Transverse colon (tissue), 4 donors: ENCODE data around the gene SAMD13. TPM values are rescaled to one million over a fixed set of nuclear protein-coding genes. Genes with fewer than 3 reads are reported as not detected.
A peak's percentile ranks its signal among the peaks of the same experiment; 100 is the strongest.

Source experiments
- DNase-seq: peaks from one replicate; pipeline ENCODE4 v3.0.0-alpha.2; 2019
- H3K27ac ChIP-seq, 4 donors: fragments of 200-600 bp; sonication (generic); 2 replicates each; pipeline ENCODE4 v1.5.1; 2016 to 2018; ENCODE audit warnings: inconsistent platforms in 4 of 4
- H3K27me3 ChIP-seq: fragments of 200-600 bp; sonication (generic); 2 replicates; pipeline ENCODE4 v1.5.1; 2017; ENCODE audit warnings: inconsistent platforms
- H3K36me3 ChIP-seq, 4 donors: fragments of 200-600 bp; sonication (generic); 2 replicates each; pipeline ENCODE4 v1.5.1; 2017 to 2019; ENCODE audit warnings: inconsistent platforms in 4 of 4
- H3K4me1 ChIP-seq, 4 donors: fragments of 200-600 bp; sonication (generic); 2 replicates each; pipeline ENCODE4 v1.5.1; 2017 to 2020; ENCODE audit warnings: inconsistent platforms in 4 of 4
- H3K4me3 ChIP-seq, 4 donors: fragments of 200-600 bp; sonication (generic); 1 replicate in 1 of 4; 2 replicates in 3 of 4; pipeline versions ENCODE4 v1.5.1 to v1.6.1; 2017 to 2019; ENCODE audit warnings: inconsistent platforms in 4 of 4
- H3K9me3 ChIP-seq, 2 donors: fragments of 200-600 bp; sonication (generic); 2 replicates each; pipeline ENCODE4 v1.5.1; 2017 to 2019; ENCODE audit warnings: inconsistent platforms in 2 of 2
- CTCF ChIP-seq, 5 experiments: fragments of 200-600 bp in 3 of 5; fragments of 450-650 bp in 2 of 5; sonication (generic) in 3 of 5; IDR thresholded peaks; 1 replicate in 2 of 5; 2 replicates in 3 of 5; pipeline ENCODE4 v1.5.1; 2016 to 2017; ENCODE audit warnings: antibody characterized with exemption in 5 of 5, inconsistent platforms in 3 of 5, mild to moderate bottlenecking in 2 of 5, moderate library complexity in 1 of 5
- EP300 ChIP-seq: sonication (generic); formaldehyde crosslinking; IDR thresholded peaks from one replicate; pipeline ENCODE4 v1.6.1; 2017; ENCODE audit warnings: antibody characterized with exemption, low read depth
- POLR2A ChIP-seq: fragments of 450-650 bp; IDR thresholded peaks from one replicate; pipeline ENCODE4 v1.6.1; 2016; ENCODE audit warnings: antibody characterized with exemption, mild to moderate bottlenecking, moderate library complexity
- POLR2AphosphoS5 ChIP-seq, 3 donors: sonication (generic); formaldehyde crosslinking; IDR thresholded peaks; one replicate each; pipeline ENCODE4 v1.6.1; 2016; ENCODE audit warnings: antibody characterized with exemption in 3 of 3
- WGBS, 2 donors: methylation state at CpG; one replicate each; pipeline ENCODE4 v1.1.5; 2018; ENCODE audit warnings: low coverage in 1 of 2; 5-methylcytosine and 5-hydroxymethylcytosine counted together
- in situ Hi-C, 4 donors: fragments of 200-750 bp; cut with MboI; loops; one replicate each; pipeline versions ENCODE4 v1.15.0 to v1.15.1; 2017; ENCODE audit warnings: low sequenced_read_pairs in 3 of 4, low pct_ligation_motif_present in 1 of 4, low pct_unique_long_range_greater_than_20kb in 1 of 4
- intact Hi-C: fragments of 100-400 bp; cut with DNase I; formaldehyde crosslinking; loops from one replicate; pipeline ENCODE4 v1.15.1; 2023; ENCODE audit warnings: low total_unique reads
- total RNA-seq, 4 donors: library from RNA; depleted of rRNA; stranded (reverse); fragments of >200 nt; gene quantifications; one replicate each; pipeline ENCODE4 v1.1.0, GENCODE V29; 2016

Gene SAMD13
- total RNA-seq, 4 donors from 2014 or later: 2.2 to 17.8 (median 13.9) TPM

GRCh38 chr1:84298684-84299535 lies 2.6 kb upstream of the SAMD13 start:
- 3 to 15% methylated on average over 2 to 26 of the region's 50 CpGs for WGBS, 2 donors
- Histone ChIP-seq H3K9me3 (peaks cover 0 to 5% of the 10 kb centered on the region in 2 donors), H3K36me3 (no peaks in the 10 kb centered on the region), H3K27me3 (no peaks in the 10 kb centered on the region), H3K4me3 (peak overlapping the region; percentile 66 to 79 (median 76)), H3K4me1 (peaks cover 6 to 50% (median 16%) of the 10 kb centered on the region in 4 donors), H3K27ac (peak overlapping the region; percentile 87 to 94 (median 92))
- intact Hi-C loops: no loop called here
- TF ChIP-seq CTCF (IDR thresholded peaks at IDR 0.05) (no peak), POLR2AphosphoS5 (IDR thresholded peaks at IDR 0.05) (peak in 1 of 3 donors; percentile 5), POLR2A (peak; percentile 73)
- DNase-seq: peak; percentile 49
- in situ Hi-C loops: no loop called here

GRCh38 chr1:84299536-84300170 lies 1.9 kb upstream of the SAMD13 start:
- Histone ChIP-seq H3K4me1 (peaks cover 6 to 50% (median 16%) of the 10 kb centered on the region in 4 donors), H3K4me3 (peak overlapping the region in 3 of 4 donors; percentile 66 to 78 (median 73)), H3K27ac (peak overlapping the region; percentile 87 to 94 (median 92)), H3K36me3 (no peaks in the 10 kb centered on the region), H3K9me3 (peaks cover 0 to 5% of the 10 kb centered on the region in 2 donors), H3K27me3 (no peaks in the 10 kb centered on the region)
- no peak for TF ChIP-seq EP300
- peak in 1 of 3 donors; percentile 52 for TF ChIP-seq POLR2AphosphoS5 (IDR thresholded peaks at IDR 0.05)
- WGBS, 2 donors: 0 to 15% methylated on average over 2 to 4 of the region's 4 CpGs
- intact Hi-C loops: no loop called here
- DNase-seq: no peak
- in situ Hi-C loops: loop anchor here in 1 of 4 donors (10.0 kb wide), 1 partner anchor 135 kb away; no protein-coding TSS in a partner anchor

- DNase-seq: no peak
- TF ChIP-seq EP300 (no peak), POLR2AphosphoS5 (IDR thresholded peaks at IDR 0.05) (no peak), POLR2A (no peak), CTCF (IDR thresholded peaks at IDR 0.05) (no peak)
- Histone ChIP-seq H3K9me3 (peaks cover 0 to 5% of the 10 kb centered on the region in 2 donors), H3K4me1 (peaks cover 6 to 57% (median 16%) of the 10 kb centered on the region in 4 donors), H3K27me3 (no peaks in the 10 kb centered on the region), H3K4me3 (peak overlapping the region in 1 of 4 donors; percentile 73), H3K27ac (peak overlapping the region; percentile 87 to 94 (median 92)), H3K36me3 (no peaks in the 10 kb centered on the region)
- 71 to 89% methylated on average over 1 of the region's 1 CpG for WGBS, 2 donors
- intact Hi-C loops: no loop called here
- in situ Hi-C loops: loop anchor here in 1 of 4 donors (10.0 kb wide), 1 partner anchor 134 kb away; no protein-coding TSS in a partner anchor
These were observed 1.0 kb upstream of the SAMD13 start for GRCh38 chr1:84300501-84300900.

- 6 to 18% methylated on average over 6 of the region's 6 CpGs for WGBS, 2 donors
- Histone ChIP-seq H3K36me3 (no peaks in the 10 kb centered on the region), H3K4me3 (peak overlapping the region in 3 of 4 donors; percentile 17 to 48 (median 30)), H3K9me3 (no peaks in the 10 kb centered on the region), H3K4me1 (peaks cover 6 to 60% (median 16%) of the 10 kb centered on the region in 4 donors), H3K27ac (peak overlapping the region; percentile 87 to 94 (median 92)), H3K27me3 (no peaks in the 10 kb centered on the region)
- no peak for TF ChIP-seq EP300
- TF ChIP-seq POLR2AphosphoS5 (IDR thresholded peaks at IDR 0.05): peak in 2 of 3 donors; percentile 8 to 55
- in situ Hi-C loops (loop anchor here in 1 of 4 donors (10.0 kb wide), 1 partner anchor 133 kb away; no protein-coding TSS in a partner anchor), intact Hi-C loops (no loop called here)
- DNase-seq: no peak
These were observed 377 bp downstream of the SAMD13 start for GRCh38 chr1:84301785-84302385.
